Activated T-helper 17 cell treated with anti-CD3 and anti-CD28 coated beads, Interleukin-2, amount 50 U/mL, for 72 hours (primary cell): ENCODE measurements around the gene METTL26. TPM values are rescaled to one million over a fixed set of nuclear protein-coding genes. Genes with fewer than 3 reads are reported as not detected.

Experiments used
- ATAC-seq: fragments of 150-1000 bp; cut with Tn5 transposase; replicated peaks from 2 replicates; pipeline ENCODE4 v1.10.0; 2021; ENCODE audit warnings: mild to moderate bottlenecking, moderate library complexity
- H3K27ac Mint-ChIP-seq: one replicate; pipeline ENCODE4 v1.8.0; 2022; ENCODE audit warnings: mixed read lengths
- H3K27me3 Mint-ChIP-seq: one replicate; pipeline ENCODE4 v1.8.0; 2022; ENCODE audit warnings: mixed read lengths
- H3K36me3 Mint-ChIP-seq: one replicate; pipeline ENCODE4 v1.8.0; 2022; ENCODE audit warnings: low read depth, mild to moderate bottlenecking, mixed read lengths
- H3K4me1 Mint-ChIP-seq: one replicate; pipeline ENCODE4 v1.8.0; 2022; ENCODE audit warnings: mixed read lengths
- H3K4me3 Mint-ChIP-seq: one replicate; pipeline ENCODE4 v1.8.0; 2022; ENCODE audit warnings: mild to moderate bottlenecking, mixed read lengths
- H3K9me3 Mint-ChIP-seq: one replicate; pipeline ENCODE4 v1.8.0; 2022; ENCODE audit warnings: mixed read lengths
- total RNA-seq, 2 donors: library from RNA; stranded (reverse); gene quantifications; one replicate each; pipeline ENCODE4 v1.2.3, GENCODE V29; 2022

Gene METTL26
- 100 to 1,000 TPM in 1 of 2 donors, 10 to 100 TPM in 1; 87.4 to 115 TPM for total RNA-seq

DNA sequence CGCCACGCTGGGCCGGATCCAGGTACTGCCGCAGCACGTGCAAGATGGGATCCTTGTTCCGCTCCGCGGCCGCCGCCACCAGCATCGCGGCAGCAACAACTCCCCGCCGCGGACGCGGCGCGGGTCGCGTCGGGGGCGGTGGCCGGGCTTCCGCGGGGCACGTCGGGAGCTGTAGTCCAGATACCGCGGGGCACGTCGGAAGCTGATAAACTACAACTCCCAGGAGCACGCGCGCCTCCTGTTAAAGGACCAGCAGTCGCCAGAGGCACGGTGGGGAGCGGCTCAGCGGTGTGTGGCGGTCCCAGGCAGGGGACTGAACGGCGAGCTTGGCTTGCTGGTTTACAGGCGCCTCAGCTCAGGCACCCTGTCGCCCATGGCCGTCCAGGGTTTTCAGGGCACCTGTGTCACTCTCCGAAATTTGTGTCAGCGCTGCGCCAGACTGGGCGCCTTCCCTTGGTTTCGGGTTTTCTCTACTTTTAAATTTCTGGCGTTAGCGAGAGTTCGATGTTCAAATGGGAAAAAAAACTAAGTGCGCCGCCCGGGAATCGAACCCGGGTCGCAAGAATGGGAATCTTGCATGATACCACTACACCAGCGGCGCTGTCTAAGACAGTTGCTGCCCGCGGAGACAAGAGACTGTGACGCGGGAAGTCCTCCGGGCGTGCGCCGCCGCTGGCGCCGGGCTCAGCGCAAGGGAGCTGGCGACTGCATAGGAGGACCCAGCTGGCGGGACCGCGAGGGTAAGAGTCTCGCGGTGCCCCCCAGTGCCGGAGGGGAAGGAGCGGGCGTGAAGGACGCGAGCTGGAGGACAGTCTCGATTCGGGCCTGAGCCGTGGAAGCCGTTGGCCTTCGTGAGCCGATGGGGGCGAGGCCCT lies at the start of gene METTL26:
TSS of gene METTL26 (minus strand) at position 100 of the 875 bp plus-strand sequence. CDS start at position 85, 15 bp downstream.
- Mint-ChIP-seq H3K9me3 (no peaks in the 10 kb centered on the region), H3K4me1 (peaks cover 6% of the 10 kb centered on the region), H3K36me3 (peaks cover 15% of the 10 kb centered on the region), H3K27ac (peak within 1 kb of the TSS; percentile 100), H3K4me3 (peak within 1 kb of the TSS; percentile 95), H3K27me3 (no peaks in the 10 kb centered on the region)
- peak; percentile 91 for ATAC-seq

DNA sequence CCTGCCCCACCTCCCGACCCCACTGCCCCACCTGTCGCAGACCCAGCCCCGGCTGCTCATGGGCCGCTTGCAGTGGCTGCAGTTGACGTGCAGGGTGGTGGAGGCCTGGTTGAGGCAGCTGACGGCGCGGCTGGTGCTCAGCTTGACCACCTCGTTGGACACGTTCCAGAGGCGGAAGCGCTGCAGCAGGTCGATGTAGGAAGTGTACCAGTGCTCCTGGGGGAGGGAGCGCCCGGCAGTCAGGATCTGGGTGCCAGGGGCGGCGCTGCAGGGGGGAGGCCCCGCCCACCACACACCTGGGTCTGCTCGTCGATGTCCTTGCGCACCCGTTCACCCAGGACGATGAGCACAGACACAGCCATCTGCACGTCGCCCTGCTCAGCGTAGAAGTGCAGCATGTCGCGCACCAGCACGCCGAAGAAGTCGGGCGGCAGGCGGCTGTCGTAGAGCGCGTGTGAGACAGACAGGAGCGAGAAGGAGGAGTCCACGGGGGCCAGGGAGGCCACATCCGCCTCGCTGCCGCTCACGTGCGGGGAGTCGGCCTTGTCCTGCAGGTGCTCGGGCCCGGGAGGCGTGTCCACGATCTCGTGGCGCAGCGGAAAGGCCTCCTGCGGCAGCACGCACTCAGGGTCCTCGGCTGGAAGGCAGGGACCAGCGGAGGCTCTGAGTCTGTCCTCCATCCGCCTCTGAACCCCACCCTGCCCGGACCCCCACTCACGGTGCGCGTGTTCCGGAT lies 49.0 kb upstream of the METTL26 start:
- peaks cover 4% of the 10 kb centered on the region for H3K4me1 Mint-ChIP-seq
- no peak for ATAC-seq
- no peaks in the 10 kb centered on the region for H3K9me3 Mint-ChIP-seq
- no peak overlapping the region for H3K27ac Mint-ChIP-seq
- H3K27me3 Mint-ChIP-seq, result no peaks in the 10 kb centered on the region
- H3K36me3 Mint-ChIP-seq, result peaks cover 37% of the 10 kb centered on the region
- H3K4me3 Mint-ChIP-seq, result peak overlapping the region; percentile 73

DNA sequence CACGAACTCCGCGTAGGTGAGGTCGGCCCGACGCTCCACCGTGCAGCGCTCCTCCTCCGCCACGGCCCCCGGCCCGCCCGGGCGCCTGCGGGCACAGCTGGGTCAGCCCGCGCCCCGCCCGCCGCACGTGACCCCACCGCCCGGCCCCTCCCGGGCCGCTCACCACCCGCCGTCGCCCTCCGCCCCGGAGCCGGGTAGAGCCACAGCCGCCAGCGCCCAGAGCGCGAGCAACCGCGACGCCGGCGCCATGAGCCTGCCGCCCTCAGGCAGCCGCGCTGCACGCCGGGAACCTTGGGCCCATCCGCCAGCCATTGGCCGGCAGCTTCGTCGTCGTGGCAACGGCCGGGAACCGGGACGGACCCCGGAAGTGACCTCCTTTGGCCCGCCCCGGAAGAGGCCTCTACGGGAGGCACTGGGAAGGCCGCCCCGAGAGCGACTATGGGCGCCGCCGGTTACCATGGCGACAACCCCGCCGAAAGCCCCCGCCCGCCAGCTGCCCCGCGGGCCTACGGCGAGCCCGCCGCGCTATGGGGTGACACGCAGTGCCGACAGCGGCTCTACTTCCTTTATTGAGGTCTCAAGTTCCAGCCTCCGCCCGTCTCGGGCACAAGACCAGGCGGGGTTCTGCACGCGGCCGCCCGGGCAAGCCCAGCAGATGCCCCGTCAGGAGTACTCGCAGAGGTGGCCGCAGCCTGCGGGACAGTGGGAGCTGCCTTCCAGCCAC lies 48.1 kb upstream of the METTL26 start, which contains the start of gene JMJD8:
TSS of gene JMJD8 (minus strand) at position 264 of the 724 bp plus-strand sequence. CDS start at position 249, 15 bp downstream.
- Mint-ChIP-seq H3K36me3 (peaks cover 37% of the 10 kb centered on the region), H3K4me1 (peaks cover 4% of the 10 kb centered on the region), H3K4me3 (peak within 1 kb of the TSS; percentile 73), H3K9me3 (no peaks in the 10 kb centered on the region), H3K27me3 (no peaks in the 10 kb centered on the region), H3K27ac (peak within 1 kb of the TSS; percentile 58)
- ATAC-seq, result peak; percentile 86

DNA sequence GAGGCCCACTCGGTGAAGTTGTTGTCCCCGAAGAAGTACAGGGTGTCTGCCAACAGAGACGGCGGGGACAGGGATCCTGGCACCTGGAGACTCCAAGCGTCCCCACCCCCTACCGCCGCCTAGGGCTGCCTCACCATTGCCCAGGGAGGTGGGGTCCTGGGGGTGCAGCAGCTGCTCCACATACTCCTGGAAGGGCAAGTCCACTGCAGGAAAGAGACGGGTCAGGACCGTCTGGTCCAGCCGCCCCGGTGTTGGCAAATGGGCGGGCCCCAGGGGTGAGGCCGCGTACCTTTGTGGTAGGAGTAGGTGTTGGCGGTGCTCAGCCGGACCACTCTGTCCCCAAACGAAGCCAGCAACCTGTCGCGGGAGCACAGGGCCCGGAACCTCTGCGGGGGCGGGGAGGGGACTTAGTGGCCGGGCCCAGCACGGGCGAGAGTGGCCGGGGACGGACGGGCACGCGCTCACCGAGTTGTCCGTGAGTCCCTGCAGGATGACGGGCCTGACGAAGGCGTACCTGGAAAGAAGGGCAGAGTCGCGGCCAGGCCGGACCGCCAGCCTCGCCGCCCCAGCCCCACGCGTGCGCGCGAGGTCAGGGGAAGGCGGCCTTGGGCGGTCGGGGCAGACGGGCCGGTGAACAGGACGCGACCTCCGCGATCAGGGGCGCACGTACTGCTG lies 47.4 kb upstream of the METTL26 start:
- H3K9me3 Mint-ChIP-seq, result no peaks in the 10 kb centered on the region
- H3K27me3 Mint-ChIP-seq, result no peaks in the 10 kb centered on the region
- H3K4me3 Mint-ChIP-seq, result peak overlapping the region; percentile 73
- peak overlapping the region; percentile 58 for H3K27ac Mint-ChIP-seq
- H3K4me1 Mint-ChIP-seq, result peaks cover 4% of the 10 kb centered on the region
- ATAC-seq, result no peak
- peaks cover 37% of the 10 kb centered on the region for H3K36me3 Mint-ChIP-seq

DNA sequence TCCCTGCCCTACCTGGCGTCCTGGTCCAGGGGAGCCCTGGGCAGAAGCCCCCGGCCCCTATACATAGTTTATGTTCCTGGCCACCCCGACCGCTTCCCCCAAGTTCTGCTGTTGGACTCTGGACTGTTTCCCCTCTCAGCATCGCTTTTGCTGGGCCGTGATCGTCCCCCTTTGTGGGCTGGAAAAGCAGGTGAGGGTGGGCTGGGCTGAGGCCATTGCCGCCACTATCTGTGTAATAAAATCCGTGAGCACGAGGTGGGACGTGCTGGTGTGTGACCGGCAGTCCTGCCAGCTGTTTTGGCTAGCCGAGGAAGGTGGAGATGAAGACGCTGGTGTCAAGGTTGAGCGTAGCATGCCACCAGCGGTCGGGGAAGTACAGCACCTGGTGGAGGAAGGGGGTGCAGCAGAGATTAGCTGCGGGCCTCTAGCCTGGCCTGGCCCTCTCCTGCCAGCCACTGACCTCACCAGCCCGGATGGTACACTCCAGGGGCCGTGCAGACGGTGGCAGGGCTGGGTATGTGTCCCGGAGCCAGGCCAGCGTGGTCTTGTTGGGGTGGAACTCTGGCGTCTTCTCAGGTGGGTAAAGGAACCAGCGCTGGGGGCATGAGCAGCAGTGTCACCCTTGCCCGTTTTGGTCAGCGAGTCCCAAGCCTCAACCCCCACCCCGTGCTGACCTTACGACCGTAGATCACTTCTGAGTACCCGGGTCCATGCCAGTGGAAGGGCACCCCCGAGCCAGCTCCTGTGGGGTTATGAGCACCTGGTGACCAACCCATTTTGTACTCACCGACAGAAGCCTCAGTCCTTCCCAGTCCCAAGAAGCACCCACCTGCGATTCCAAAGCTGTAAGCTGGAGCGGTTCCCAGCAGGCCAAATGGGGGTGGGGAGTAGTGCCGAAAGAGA lies 46.6 kb upstream of the METTL26 start:
- H3K4me3 Mint-ChIP-seq, result peak overlapping the region; percentile 73
- H3K27ac Mint-ChIP-seq, result peak overlapping the region; percentile 58
- no peak for ATAC-seq
- H3K27me3 Mint-ChIP-seq, result no peaks in the 10 kb centered on the region
- no peaks in the 10 kb centered on the region for H3K9me3 Mint-ChIP-seq
- peaks cover 4% of the 10 kb centered on the region for H3K4me1 Mint-ChIP-seq
- H3K36me3 Mint-ChIP-seq, result peaks cover 37% of the 10 kb centered on the region

DNA sequence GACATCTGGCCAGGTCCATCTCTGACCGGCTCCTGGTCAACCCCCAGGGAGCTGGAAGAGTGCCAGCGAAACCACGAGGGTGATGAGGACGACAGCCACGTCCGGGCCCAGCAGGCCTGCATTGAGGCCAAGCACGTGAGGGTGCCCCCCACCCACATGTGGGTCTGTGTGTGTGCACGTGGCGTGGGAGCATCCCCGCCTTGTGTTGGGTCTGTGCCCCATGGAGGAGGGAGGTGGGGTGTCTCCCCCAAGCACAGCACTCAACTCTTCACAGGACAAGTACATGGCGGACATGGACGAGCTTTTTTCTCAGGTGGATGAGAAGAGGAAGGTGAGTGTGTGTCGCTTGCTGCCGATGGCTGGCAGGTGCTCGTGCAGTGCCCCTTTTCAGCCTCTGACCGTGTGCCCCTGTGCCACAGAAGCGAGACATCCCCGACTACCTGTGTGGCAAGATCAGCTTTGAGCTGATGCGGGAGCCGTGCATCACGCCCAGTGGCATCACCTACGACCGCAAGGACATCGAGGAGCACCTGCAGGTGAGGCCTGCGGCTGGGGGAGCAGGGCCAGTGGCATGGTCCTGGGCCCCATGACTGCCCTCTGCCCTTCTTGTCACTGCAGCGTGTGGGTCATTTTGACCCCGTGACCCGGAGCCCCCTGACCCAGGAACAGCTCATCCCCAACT lies 45.8 kb upstream of the METTL26 start:
- H3K27ac Mint-ChIP-seq, result peak overlapping the region; percentile 62
- peak overlapping the region; percentile 73 for H3K4me3 Mint-ChIP-seq
- no peaks in the 10 kb centered on the region for H3K9me3 Mint-ChIP-seq
- H3K4me1 Mint-ChIP-seq, result peaks cover 4% of the 10 kb centered on the region
- ATAC-seq, result no peak
- H3K27me3 Mint-ChIP-seq, result no peaks in the 10 kb centered on the region
- H3K36me3 Mint-ChIP-seq, result peaks cover 37% of the 10 kb centered on the region

DNA sequence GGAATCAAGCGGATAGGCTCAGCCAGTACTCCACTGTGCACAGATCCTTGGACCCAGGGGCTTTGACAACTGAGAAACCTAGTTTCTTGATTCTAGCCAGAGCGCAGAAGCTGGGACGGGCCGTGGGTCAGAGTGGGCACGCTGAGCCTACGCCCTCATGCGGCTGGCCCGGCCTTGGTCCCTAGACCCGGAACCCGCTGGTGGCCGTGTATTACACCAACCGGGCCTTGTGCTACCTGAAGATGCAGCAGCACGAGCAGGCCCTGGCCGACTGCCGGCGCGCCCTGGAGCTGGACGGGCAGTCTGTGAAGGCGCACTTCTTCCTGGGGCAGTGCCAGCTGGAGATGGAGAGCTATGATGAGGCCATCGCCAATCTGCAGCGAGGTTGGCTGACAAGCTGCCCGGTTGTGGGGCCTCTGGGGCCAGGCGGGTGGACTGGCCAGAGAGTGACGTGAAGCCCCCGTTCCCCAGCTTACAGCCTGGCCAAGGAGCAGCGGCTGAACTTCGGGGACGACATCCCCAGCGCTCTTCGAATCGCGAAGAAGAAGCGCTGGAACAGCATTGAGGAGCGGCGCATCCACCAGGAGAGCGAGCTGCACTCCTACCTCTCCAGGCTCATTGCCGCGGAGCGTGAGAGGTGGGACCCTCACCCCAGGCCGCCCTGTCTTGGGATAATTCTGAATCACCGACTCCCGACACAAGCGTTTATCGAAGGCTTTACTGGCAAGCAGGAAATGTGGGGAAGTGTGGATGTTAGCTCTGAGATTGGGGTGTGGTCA lies 45.1 kb upstream of the METTL26 start:
- H3K27ac Mint-ChIP-seq, result peak overlapping the region; percentile 62
- H3K4me3 Mint-ChIP-seq, result peak overlapping the region; percentile 73
- H3K9me3 Mint-ChIP-seq, result no peaks in the 10 kb centered on the region
- no peak for ATAC-seq
- H3K36me3 Mint-ChIP-seq, result peaks cover 34% of the 10 kb centered on the region
- no peaks in the 10 kb centered on the region for H3K27me3 Mint-ChIP-seq
- H3K4me1 Mint-ChIP-seq, result peaks cover 4% of the 10 kb centered on the region

DNA sequence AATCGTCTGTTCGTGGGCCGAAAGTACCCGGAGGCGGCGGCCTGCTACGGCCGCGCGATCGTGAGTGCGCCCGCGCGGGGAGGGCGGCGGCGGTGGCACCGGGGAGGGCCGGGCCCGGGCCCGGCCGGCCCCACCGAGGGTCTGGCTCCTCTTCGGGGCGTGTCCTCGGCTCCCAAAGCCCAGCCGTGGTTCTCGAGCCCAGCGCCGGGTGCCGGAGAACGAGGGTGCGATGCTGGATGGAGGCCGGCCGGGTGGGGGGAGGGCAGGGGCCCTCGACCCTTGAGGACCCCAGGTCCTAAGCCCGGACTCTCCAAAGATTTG lies 44.5 kb upstream of the METTL26 start:
- Mint-ChIP-seq H3K36me3 (peaks cover 29% of the 10 kb centered on the region), H3K9me3 (no peaks in the 10 kb centered on the region), H3K4me3 (peak overlapping the region; percentile 73), H3K27me3 (no peaks in the 10 kb centered on the region), H3K27ac (no peak overlapping the region), H3K4me1 (peaks cover 4% of the 10 kb centered on the region)
- no peak for ATAC-seq

DNA sequence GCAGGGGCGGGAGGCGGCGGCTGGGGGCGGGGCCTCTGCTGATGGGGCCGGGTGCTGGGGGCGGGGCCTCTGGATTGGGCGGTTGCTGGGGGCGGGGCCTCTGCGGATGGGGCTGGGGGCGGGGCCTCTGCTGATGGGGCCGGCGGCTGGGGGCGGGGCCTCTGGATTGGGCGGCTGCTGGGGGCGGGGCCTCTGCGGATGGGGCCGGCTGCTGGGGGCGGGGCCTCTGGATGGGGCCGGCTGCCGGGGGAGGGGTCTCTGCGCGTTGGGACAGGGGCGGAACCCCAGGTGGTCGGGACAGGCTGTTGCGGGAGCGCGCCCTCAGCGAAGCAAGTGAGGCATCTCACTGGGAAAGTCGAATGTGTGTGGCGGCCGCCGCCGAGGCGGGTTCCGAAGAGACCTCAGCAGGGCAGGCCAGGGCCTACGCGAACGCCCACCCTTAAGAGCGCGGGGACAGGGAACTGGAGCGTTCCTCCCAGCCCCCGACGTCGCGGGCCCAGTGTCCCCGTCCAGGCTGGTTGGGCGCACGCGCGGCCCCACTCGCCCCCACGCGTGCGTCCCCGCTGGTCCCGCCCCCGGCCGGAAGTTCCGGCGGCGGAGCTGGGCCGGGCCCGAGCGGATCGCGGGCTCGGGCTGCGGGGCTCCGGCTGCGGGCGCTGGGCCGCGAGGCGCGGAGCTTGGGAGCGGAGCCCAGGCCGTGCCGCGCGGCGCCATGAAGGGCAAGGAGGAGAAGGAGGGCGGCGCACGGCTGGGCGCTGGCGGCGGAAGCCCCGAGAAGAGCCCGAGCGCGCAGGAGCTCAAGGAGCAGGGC lies 43.9 kb upstream of the METTL26 start, which contains the start of gene STUB1:
TSS of gene STUB1 (plus strand) at position 597 of the 811 bp plus-strand sequence. CDS start at position 713, 116 bp downstream.
- no peaks in the 10 kb centered on the region for H3K27me3 Mint-ChIP-seq
- H3K4me1 Mint-ChIP-seq, result peaks cover 4% of the 10 kb centered on the region
- H3K9me3 Mint-ChIP-seq, result no peaks in the 10 kb centered on the region
- peak within 1 kb of the TSS; percentile 73 for H3K4me3 Mint-ChIP-seq
- peak within 1 kb of the TSS; percentile 62 for H3K27ac Mint-ChIP-seq
- peaks cover 29% of the 10 kb centered on the region for H3K36me3 Mint-ChIP-seq
- peak; percentile 61 for ATAC-seq

DNA sequence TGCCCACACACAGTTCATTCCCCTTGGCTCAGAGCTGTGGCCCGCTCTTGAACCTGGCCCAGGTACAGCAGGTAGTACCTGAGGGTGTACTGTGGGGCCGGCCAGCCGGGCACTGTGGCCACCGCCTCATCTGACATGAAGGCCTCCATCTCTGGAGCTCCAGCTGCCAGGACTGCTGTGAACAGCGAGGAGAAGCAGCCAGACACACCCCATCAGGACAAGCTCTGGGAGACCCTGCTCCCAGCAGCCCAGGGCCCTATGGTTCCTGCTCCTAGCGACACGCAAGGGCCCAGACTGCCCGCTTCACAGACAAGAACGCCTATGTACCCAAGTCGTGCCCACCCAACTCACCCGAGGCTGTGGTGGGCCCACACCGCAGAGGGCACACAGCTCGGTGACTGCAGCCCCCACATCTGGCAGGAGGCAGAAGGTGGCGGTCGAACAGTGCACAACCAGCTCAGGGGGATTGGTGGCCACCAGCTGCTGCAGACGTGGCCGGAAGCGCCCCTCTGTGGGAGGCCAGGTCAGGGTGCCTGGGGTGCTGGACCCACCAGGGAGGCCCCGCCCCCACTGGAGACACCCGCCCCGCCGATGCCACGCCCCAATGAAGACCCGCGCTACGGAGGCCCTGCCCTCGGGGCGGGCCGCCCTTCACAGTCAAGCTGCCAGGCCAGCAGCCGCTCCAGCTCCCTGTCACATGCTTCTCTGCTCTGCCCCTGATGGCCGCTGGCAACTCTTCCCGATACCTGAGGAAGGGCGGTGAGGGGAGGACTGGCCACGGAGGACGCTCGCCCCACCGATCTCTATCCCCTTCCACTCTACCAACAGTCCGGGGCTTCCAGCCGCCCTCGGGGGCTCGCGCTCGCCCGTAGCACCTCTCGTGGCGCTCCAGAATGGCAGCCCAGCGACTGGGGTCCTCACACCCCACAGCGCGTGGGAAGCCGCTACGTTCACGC lies 43.0 kb upstream of the METTL26 start:
- peak; percentile 15 for ATAC-seq
- peaks cover 31% of the 10 kb centered on the region for H3K36me3 Mint-ChIP-seq
- no peaks in the 10 kb centered on the region for H3K27me3 Mint-ChIP-seq
- H3K4me3 Mint-ChIP-seq, result peak overlapping the region; percentile 73
- peaks cover 4% of the 10 kb centered on the region for H3K4me1 Mint-ChIP-seq
- H3K27ac Mint-ChIP-seq, result peak overlapping the region; percentile 33
- no peaks in the 10 kb centered on the region for H3K9me3 Mint-ChIP-seq
